ENCODE data around the gene PTMS.

Gene PTMS

GRCh38 chr12:6752167-6752920 lies 13.8 kb upstream of the PTMS start:
- peak; percentile 68 for DNase-seq (ENCODE audit: low spot score)

DNA sequence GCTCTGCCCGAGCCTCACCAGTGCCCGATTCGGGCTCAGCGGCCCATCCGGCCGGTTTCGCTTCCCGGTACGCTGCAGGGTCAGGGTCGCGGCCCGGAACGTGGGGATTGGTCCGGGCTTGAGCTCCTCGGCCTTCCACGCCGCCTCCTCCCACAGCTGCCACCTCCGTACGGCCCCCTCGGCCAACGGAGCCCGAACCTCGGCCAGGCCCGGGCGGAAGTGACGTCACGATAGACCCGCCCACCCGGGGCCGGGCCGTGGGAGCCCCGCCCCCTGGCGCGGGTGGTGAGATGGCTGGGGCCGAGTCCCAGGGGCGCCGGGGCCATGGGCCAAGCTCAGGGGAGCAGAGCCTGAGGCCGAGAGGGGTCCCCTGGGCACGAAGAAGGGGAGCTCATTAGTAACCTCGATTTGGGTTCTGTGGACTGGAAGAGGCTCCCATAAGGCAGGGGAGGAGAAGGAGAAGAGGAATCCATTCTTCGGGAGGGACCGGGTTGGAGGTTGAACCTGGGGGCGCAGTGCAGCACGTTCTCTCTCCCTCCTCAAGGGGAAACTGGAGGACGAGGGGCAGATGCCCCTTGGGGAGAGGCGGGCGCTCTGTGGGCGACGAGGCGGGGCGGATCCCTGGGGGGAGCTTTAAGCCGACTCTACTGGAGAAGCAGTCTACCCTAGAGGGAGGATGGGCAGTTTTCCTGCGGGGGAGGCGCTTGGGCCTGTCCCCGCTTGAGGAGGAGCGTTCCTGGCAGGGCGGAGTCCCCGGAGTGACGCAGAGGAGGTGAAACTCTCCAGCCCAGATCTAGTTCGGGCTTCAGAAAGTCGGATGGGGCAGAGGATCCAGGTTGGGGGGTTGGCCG lies 13.0 kb upstream of the PTMS start, which contains the start of gene MLF2:
Gene MLF2 (minus strand): TSS at position 221 of the 851 bp plus-strand sequence. CDS start 807 bp downstream, outside the sequence.
- peak; percentile 97 for DNase-seq (ENCODE audit: low spot score)

DNA sequence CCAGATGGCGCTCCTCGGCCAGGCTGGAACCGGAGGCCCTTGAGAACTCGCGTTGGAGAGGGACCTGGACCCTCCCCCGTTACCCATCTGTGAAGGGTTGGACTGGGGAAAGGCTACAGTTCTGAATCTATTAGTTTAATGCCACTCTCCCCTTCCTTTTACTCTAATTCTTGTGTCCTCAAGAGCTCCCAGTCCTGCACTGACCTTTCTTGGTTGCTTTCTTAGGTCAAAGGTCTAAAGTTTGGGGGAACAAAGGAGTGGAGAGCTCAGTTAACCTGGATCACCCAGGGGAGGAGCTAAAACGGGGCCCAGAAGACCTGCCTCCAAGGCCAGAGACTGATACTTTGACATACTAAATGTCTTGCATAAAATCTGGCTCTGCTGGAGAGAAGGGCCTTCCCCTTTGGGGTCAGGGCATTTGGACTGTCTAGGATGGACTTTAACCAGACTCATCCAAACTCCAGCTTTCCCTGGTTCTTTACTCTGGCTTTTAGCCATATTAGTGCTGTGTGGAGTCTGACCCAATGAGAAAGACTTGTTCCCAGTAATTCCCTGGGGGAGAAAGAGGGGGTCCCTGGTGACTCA lies 12.3 kb upstream of the PTMS start:
- no peak for DNase-seq (ENCODE audit: low spot score)

DNA sequence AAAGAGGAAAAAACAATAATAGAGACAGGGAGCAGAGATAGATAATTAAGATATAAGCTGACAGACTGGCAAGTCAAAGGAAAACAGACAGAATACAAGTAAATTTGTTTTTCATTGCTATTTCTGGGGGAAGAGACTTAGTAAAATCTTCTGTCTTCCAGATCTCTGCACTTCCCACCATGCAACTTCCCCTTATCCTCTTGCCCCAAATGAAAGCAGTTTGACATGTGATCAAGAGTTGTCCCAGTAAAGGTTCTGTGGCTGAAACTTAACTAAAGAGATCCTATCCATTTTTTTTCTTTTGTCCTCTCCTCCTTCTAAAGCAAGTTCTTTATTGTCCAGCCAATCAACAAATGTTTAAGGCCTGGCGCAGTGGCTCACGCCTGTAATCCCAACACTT lies 11.8 kb upstream of the PTMS start:
- no peak for DNase-seq (ENCODE audit: low spot score)

DNA sequence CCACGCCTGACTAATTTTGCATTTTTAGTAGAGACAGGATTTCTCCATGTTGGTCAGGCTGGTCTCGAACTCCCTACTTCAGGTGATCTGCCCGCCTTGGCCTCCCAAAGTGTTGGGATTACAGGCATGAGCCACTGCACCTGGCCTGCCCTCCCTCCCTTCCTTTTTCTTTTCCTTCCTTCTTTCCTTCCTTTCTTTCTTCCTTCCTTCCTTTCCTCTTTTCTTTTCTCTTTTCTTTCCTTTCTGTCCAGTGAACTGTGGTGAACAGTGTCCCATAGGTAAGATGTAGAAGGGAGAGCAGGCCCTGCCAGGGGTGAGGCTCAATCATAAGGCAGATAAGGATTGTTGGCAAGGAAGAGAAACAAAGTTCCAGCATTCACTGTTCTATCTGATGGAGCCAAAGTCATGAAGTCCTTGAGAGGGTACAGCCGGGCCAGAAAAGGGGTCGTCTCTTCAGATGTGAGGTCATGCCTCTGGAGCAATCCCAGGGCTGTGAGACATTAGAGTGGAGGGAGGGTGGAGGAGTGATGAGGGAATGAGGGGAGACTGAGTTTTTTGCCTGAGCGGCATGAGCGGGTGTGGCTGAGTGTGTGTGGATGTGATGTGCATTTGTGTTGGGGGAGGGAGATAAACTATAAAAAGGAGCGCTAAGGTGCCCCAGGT lies 9.0 kb upstream of the PTMS start:
- DNase-seq (ENCODE audit: low spot score) = no peak

GRCh38 chr12:6758506-6759095 lies 7.6 kb upstream of the PTMS start:
- DNase-seq (ENCODE audit: low spot score) = no peak

GRCh38 chr12:6759741-6760140 lies 6.4 kb upstream of the PTMS start:
- DNase-seq (ENCODE audit: low spot score) = no peak

DNA sequence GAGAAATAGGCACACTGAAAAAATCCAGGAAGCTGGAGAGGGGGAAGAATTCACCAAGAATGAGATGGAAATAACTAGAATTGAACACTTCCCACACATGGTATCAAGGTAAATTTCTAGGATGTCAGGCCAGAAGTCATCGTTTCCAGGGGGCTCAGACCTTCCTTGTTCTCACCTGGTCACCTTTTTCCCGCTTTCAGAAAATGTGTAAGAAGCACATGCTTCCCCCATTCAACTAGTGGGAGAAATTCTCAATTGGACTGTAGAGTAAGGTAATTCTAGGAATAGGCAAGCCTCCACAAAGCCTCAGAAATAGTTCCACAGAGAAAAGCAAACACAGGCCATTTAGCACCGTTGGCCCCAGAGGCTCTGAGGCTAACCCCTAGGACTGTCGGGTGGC lies 2.8 kb upstream of the PTMS start:
- DNase-seq (ENCODE audit: low spot score) = no peak

DNA sequence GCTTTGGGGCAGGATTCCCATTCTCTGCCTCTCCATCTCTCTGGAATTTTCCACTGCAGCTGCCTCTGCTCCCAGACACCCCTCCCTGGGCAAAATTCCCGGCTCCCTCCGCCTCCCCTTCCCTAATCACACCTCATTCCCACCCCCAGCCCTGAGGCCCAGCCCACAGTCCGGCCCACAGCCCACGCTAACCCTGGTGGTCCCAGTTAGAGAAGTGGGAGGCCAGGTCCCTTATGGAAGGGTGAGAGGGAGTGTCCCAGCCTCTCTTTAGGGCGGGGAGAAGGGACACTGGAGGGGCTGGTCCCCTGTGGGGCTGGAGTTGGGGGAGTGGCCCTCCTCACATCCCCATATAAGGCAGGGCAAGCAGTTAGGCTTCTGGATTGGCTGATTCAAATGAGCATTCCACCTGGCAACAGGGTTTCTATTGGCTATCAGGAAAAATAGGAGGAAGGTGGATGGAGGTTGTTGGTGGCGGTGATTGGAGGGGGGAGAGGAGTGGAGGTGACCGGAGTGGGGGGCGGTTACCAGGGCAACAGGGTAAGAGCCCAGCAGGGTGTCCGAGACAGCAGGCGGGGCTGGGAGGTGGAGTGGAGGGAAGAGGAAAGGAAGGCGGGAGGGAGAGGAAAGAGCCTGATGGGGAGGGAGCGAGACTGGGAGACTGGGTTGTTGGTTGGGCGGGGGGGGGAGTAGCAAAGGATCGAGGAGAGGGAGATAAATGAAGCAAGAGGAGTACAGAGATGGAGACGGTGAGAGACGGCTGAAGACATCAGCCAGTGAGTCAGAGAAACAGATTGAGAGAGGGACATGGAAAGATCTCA lies 1.9 kb upstream of the PTMS start:
- DNase-seq (ENCODE audit: low spot score) = peak; percentile 95

DNA sequence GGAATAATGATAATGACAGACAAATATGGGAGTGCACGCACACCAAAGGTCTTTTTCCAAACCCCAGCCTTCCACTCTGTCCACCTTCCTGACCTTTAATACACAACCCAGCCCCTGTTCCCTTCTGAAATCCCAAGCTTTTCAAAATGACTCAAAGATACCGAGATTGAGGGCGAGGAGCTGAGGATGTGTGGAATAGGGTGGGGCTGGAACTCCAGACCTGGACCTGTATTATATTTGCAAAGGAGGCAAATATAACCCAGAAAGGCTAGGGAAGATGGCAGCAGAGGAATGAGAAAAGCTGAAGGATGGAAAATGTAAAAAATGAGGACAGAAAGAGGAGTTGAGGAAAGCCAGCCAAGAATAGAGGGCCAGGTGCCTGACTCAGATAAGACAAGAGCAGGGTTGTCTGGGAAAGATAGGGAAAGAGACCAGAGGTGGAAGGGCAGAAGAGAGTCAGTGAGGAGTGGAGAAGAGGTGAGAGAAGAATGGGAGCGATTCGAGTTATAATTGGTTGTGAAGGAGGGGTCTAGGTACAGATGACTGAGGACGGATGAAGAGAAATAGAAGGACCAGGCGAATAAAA lies 1.0 kb upstream of the PTMS start:
- DNase-seq (ENCODE audit: low spot score) = no peak

DNA sequence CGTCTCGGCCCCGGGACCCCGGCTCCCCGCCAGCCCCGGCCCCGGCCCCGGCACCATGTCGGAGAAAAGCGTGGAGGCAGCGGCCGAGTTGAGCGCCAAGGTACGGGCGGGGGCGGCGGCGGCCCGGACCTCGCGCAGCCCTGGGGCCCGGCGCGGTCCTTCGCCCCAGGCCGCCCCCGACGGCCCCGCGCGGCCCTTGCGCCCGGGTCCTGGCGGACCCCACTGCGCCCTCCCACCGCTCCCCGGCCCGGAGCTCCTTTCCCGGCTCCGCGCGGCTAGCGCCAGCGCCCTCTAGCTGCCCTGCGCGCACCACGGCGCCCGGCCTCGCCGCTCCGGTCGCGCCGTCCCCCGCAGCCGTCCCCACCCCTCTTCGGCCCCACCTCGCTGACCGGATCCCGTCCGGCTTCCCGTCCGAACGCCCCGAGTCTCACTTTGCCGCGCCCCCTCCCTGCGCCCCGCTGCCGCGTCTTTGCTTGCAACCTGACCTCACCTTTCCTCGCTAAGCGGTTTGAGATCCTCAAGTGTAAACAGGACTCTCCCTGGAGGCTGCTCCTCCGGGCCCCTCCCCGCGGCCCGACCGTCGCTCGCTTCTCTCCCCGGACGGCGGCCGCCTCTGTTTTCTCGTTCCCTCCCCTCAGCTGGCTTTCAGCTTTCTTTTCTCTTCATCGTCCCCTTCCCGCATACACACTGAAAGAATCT lies 637 bp downstream of the PTMS start:
- DNase-seq (ENCODE audit: low spot score) = peak; percentile 59

DNA sequence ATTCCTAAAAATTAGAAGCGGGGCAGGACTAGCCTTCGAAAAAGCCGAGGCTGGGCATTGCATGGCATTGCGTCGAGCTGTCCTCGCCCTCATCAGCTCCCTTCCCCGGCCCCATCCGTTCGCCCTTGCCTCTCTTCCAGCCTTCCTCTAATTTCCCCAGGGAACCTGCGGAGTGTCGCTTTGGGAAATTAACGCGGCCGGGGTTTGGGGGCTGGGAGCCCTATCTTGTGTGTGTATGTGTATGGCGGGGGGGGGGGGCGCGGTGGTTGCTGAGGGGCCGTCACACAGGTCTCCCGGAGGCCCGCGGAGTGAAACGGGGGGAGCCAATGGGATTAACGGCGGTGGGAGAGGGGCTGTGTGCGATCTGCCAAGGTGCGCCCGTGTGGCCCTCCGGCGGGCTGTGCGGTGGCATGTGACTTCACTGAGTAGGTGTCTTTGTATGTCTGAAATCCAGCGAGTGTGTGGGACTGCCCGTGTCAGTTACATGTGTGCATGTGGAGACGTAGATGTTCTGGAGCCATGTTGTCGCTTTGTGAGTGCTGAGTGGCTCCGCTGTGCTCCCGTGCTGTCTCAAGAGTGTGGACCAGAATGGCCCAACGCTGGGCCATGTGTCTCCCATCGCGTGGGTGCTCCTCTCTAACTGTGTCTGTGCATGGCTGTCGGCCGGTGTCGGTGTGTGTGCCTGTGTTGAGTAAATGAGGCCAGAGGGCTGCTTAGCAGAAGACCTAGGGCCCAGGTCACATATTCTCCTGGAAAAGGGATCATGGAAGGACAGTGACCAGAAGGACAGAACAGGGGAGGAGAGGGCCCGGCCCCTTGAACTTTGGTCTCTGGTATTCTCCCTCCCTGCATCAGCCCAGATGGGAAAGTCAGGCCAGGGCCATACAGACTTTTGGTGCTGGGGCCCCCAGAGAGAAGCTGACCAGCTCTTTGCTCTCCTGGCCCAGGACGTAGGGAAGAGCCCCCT lies 1.5 kb downstream of the PTMS start:
- DNase-seq (ENCODE audit: low spot score) = peak; percentile 73

- DNase-seq (ENCODE audit: low spot score) = no peak
These were observed 2.3 kb downstream of the PTMS start for GRCh38 chr12:6768437-6768914.

GRCh38 chr12:6768990-6769389 lies 2.8 kb downstream of the PTMS start:
- no peak for DNase-seq (ENCODE audit: low spot score)

DNA sequence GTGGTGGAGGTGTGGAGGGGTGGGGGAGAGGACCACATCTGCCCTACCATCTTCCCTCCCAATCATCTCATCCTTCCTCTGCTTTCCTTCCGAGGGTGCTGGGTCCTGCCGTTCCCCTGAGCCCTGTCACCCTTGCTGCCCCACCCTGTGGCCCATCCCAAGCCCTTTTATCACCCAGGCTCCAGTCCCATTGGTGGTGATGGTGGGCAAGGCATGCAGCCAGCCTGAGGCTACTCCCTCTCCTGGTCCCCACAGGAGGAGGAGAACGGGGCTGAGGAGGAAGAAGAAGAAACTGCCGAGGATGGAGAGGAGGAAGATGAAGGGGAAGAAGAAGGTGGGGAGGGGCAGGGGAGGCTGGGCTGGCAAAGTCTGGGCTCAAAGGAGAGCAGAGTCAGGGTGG lies 3.5 kb downstream of the PTMS start:
- no peak for DNase-seq (ENCODE audit: low spot score)

GRCh38 chr12:6770094-6770493 lies 3.9 kb downstream of the PTMS start:
- DNase-seq (ENCODE audit: low spot score) = no peak

DNA sequence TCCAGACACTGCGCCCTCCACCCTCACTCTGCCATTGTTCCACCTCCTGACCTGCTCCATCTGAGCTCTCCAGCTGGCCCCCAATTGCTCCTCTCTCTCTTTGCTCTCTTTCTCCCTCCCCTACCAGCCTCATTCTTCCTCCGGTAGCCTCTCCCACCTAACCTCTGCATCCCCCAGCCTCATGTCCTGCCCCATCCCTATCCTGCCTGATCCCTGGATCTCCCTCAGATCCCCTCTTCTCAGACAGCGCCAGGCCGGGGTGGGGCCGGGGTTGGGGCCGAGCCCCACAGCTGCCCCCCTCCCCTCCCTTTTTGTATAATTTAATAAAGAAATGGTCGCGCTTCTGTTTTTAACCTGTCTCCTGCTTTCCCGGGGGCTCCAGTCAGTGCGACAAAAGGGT lies 4.4 kb downstream of the PTMS start:
- DNase-seq (ENCODE audit: low spot score) = no peak

GRCh38 chr12:6771091-6771495 lies 4.9 kb downstream of the PTMS start:
- DNase-seq (ENCODE audit: low spot score) = no peak

Measured in putamen (tissue), 1 donor.